G401.6 (cell line): Measurements from ENCODE around the gene LMOD2.
"Not testable (repeated sequence)": the region's sequence is repeated elsewhere in the genome, so short reads cannot be mapped to it uniquely, and the experiment has no call there.

Source experiments
- FAIRE-seq: peaks from 2 replicates; lab custom pipeline; 2012; peaks lifted over from hg19 to GRCh38; lab: Jason Lieb, UNC

Gene LMOD2

GRCh38 chr7:123655614-123656013 lies at the start of gene LMOD2:
TSS of gene LMOD2 (plus strand) at chr7:123655866. CDS start at chr7:123655964, 98 bp downstream.
- FAIRE-seq, result no peak

- FAIRE-seq, result no peak
These were observed 48.2 kb upstream of the LMOD2 start for GRCh38 chr7:123607423-123607975.

GRCh38 chr7:123608991-123609882 lies 46.4 kb upstream of the LMOD2 start:
- no peak for FAIRE-seq

- FAIRE-seq, result no peak
These were observed 45.8 kb upstream of the LMOD2 start for GRCh38 chr7:123609883-123610239.

GRCh38 chr7:123612024-123612423 lies 43.6 kb upstream of the LMOD2 start:
- FAIRE-seq, result no peak

- FAIRE-seq, result no peak
These were observed 40.3 kb upstream of the LMOD2 start for GRCh38 chr7:123615344-123615743.

- no peak for FAIRE-seq
These were observed 39.4 kb upstream of the LMOD2 start for GRCh38 chr7:123616223-123616622.

- FAIRE-seq, result no peak
These were observed 34.0 kb upstream of the LMOD2 start for GRCh38 chr7:123621707-123622106.

GRCh38 chr7:123622660-123623386 lies 32.8 kb upstream of the LMOD2 start:
- no peak for FAIRE-seq

- FAIRE-seq, result no peak
These were observed 31.0 kb upstream of the LMOD2 start for GRCh38 chr7:123624527-123625183.

- no peak for FAIRE-seq
These were observed 30.4 kb upstream of the LMOD2 start for GRCh38 chr7:123625254-123625653.

GRCh38 chr7:123627851-123628250 lies 27.8 kb upstream of the LMOD2 start:
- no peak for FAIRE-seq

- FAIRE-seq, result no peak
These were observed 26.8 kb upstream of the LMOD2 start for GRCh38 chr7:123628829-123629228.

GRCh38 chr7:123629281-123629680 lies 26.4 kb upstream of the LMOD2 start:
- FAIRE-seq, result no peak

GRCh38 chr7:123632808-123633207 lies 22.9 kb upstream of the LMOD2 start:
- no peak for FAIRE-seq

GRCh38 chr7:123633553-123633952 lies 22.1 kb upstream of the LMOD2 start:
- FAIRE-seq, result no peak

GRCh38 chr7:123634011-123634573 lies 21.6 kb upstream of the LMOD2 start:
- FAIRE-seq, result not testable (repeated sequence)

GRCh38 chr7:123635551-123636359 lies 19.9 kb upstream of the LMOD2 start:
- peak; percentile 76 for FAIRE-seq

GRCh38 chr7:123637203-123637602 lies 18.5 kb upstream of the LMOD2 start:
- FAIRE-seq, result no peak

- FAIRE-seq, result no peak
These were observed 17.8 kb upstream of the LMOD2 start for GRCh38 chr7:123637878-123638277.

GRCh38 chr7:123639631-123640030 lies 16.0 kb upstream of the LMOD2 start:
- FAIRE-seq, result no peak
